ENCODE data around the gene DPYD.

The DPYD gene

GRCh38 chr1:97834899-97835298, 85.9 kb downstream of the DPYD start:
- peaks cover 0 to 5% of the 10 kb centered on the region in 2 donors for H3K4me1 ChIP-seq (ENCODE audit: control insufficient read depth in 1 of 2, insufficient read depth in 2 of 2, low read length in 2 of 2)
- H3K27ac ChIP-seq (ENCODE audit: low read length): no peak overlapping the region
- H3K9me3 ChIP-seq (ENCODE audit: control insufficient read depth in 1 of 2, low read length in 2 of 2): no peaks in the 10 kb centered on the region
- no peaks in the 10 kb centered on the region for H3K36me3 ChIP-seq (ENCODE audit: control insufficient read depth in 1 of 2, insufficient read depth in 2 of 2, low read length in 2 of 2)
- H3K4me3 ChIP-seq (ENCODE audit: low read depth in 1 of 2, low read length in 2 of 2): no peak overlapping the region
- no peaks in the 10 kb centered on the region for H3K27me3 ChIP-seq (ENCODE audit: low read depth, low read length)

DNA sequence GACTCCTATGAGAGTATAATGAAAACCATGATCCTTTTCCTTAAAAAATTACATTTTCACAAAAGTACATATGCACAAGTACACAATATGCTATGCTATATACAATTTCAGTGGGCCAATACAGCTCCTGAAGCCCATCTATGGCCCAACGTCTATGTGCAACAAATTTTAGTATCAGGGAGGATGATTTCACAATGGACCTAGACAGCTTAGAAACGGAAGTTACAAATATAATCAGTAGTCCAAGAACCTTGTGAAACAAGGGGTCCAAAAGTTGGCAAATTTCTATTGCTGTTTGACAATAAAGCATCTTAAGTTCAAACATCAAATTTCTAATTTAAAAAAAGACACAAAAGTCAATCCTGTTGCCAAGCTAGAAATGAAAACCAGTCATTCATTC, 87.0 kb downstream of the DPYD start:
- Histone ChIP-seq H3K27me3 (ENCODE audit: low read depth, low read length) (no peaks in the 10 kb centered on the region), H3K9me3 (ENCODE audit: control insufficient read depth in 1 of 2, low read length in 2 of 2) (no peaks in the 10 kb centered on the region), H3K4me1 (ENCODE audit: control insufficient read depth in 1 of 2, insufficient read depth in 2 of 2, low read length in 2 of 2) (peaks cover 0 to 5% of the 10 kb centered on the region in 2 donors), H3K27ac (ENCODE audit: low read length) (no peak overlapping the region), H3K4me3 (ENCODE audit: low read depth in 1 of 2, low read length in 2 of 2) (no peak overlapping the region), H3K36me3 (ENCODE audit: control insufficient read depth in 1 of 2, insufficient read depth in 2 of 2, low read length in 2 of 2) (no peaks in the 10 kb centered on the region)

GRCh38 chr1:97832481-97832880, 88.4 kb downstream of the DPYD start:
- Histone ChIP-seq H3K27ac (ENCODE audit: low read length) (no peak overlapping the region), H3K27me3 (ENCODE audit: low read depth, low read length) (no peaks in the 10 kb centered on the region), H3K4me1 (ENCODE audit: control insufficient read depth in 1 of 2, insufficient read depth in 2 of 2, low read length in 2 of 2) (peaks cover 0 to 5% of the 10 kb centered on the region in 2 donors), H3K36me3 (ENCODE audit: control insufficient read depth in 1 of 2, insufficient read depth in 2 of 2, low read length in 2 of 2) (no peaks in the 10 kb centered on the region), H3K4me3 (ENCODE audit: low read depth in 1 of 2, low read length in 2 of 2) (no peak overlapping the region), H3K9me3 (ENCODE audit: control insufficient read depth in 1 of 2, low read length in 2 of 2) (no peaks in the 10 kb centered on the region)

DNA sequence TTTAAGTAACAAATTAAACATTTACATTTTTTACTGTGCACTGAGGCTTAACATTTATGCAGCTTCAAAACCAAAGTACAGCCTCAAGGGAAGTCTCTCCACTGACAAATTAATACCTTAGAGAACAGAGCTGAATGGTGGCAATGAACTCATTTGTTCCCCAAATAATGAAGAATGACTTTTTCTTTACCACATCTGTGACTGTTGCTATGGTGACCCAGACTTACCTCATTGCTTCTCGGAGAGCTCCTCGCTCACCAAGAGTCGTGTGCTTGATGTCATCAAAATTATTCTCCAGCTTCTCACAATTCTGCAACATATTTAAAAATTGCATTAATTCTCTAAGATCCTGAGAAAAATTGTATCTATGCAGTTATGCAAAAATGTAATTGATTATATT, 92.9 kb downstream of the DPYD start:
- Histone ChIP-seq H3K4me1 (ENCODE audit: control insufficient read depth in 1 of 2, insufficient read depth in 2 of 2, low read length in 2 of 2) (peaks cover 0 to 5% of the 10 kb centered on the region in 2 donors), H3K27me3 (ENCODE audit: low read depth, low read length) (no peaks in the 10 kb centered on the region), H3K9me3 (ENCODE audit: control insufficient read depth in 1 of 2, low read length in 2 of 2) (no peaks in the 10 kb centered on the region), H3K27ac (ENCODE audit: low read length) (no peak overlapping the region), H3K36me3 (ENCODE audit: control insufficient read depth in 1 of 2, insufficient read depth in 2 of 2, low read length in 2 of 2) (no peaks in the 10 kb centered on the region), H3K4me3 (ENCODE audit: low read depth in 1 of 2, low read length in 2 of 2) (no peak overlapping the region)

- Histone ChIP-seq H3K36me3 (ENCODE audit: control insufficient read depth in 1 of 2, insufficient read depth in 2 of 2, low read length in 2 of 2) (no peaks in the 10 kb centered on the region), H3K27me3 (ENCODE audit: low read depth, low read length) (no peaks in the 10 kb centered on the region)
Observed at GRCh38 chr1:97826820-97827219, 94.0 kb downstream of the DPYD start.

DNA sequence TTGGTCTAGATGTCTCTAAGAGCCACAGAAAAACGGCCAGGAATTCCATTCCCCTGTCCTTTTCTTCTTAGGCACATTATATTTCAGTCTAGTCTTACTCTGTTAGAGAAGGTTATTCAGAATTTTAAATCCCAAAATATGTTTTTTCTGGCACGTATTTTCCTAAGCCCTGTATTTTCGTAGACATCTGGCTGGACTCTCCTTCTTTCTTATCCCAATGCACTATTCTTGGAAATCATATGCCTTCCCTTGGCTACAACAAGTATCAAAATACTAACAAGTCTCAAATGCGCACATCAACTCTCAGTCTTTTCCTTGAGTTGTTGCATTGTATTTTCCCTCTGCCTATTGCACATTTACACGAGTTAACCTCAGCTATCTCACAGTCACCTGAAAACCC, 96.2 kb downstream of the DPYD start:
- no peaks in the 10 kb centered on the region for H3K4me1 ChIP-seq (ENCODE audit: control insufficient read depth in 1 of 2, insufficient read depth in 2 of 2, low read length in 2 of 2)
- H3K27me3 ChIP-seq (ENCODE audit: low read depth, low read length): no peaks in the 10 kb centered on the region
- no peaks in the 10 kb centered on the region for H3K9me3 ChIP-seq (ENCODE audit: control insufficient read depth in 1 of 2, low read length in 2 of 2)
- H3K27ac ChIP-seq (ENCODE audit: low read length): no peak overlapping the region
- H3K36me3 ChIP-seq (ENCODE audit: control insufficient read depth in 1 of 2, insufficient read depth in 2 of 2, low read length in 2 of 2): no peaks in the 10 kb centered on the region
- no peak overlapping the region for H3K4me3 ChIP-seq (ENCODE audit: low read depth in 1 of 2, low read length in 2 of 2)

More at GRCh38 chr1:97826820-97827219, 94.0 kb downstream of the DPYD start:
- H3K9me3 ChIP-seq (ENCODE audit: control insufficient read depth in 1 of 2, low read length in 2 of 2): no peaks in the 10 kb centered on the region
- no peak overlapping the region for H3K4me3 ChIP-seq (ENCODE audit: low read depth in 1 of 2, low read length in 2 of 2)
- no peaks in the 10 kb centered on the region for H3K4me1 ChIP-seq (ENCODE audit: control insufficient read depth in 1 of 2, insufficient read depth in 2 of 2, low read length in 2 of 2)
- H3K27ac ChIP-seq (ENCODE audit: low read length): no peak overlapping the region

DNA sequence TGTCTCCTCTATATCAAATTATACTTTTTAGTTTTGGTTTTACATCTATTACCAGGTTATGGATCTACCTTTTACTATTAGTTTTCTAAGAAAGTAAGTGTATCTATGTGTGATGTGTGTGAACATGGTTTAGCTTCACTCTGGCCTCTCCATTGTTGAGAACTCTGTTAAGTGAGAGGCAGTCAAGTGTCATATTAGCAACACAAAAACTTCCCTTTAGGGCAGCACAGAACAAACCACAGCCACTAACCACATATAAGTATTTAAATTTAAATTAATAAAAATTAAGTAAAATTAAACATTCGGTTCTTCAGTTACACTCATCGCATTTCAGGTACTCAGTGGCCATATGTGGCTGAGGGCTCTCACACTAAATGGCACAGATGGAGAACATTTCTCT, 96.6 kb downstream of the DPYD start:
- Histone ChIP-seq H3K27ac (ENCODE audit: low read length) (no peak overlapping the region), H3K36me3 (ENCODE audit: control insufficient read depth in 1 of 2, insufficient read depth in 2 of 2, low read length in 2 of 2) (no peaks in the 10 kb centered on the region), H3K4me3 (ENCODE audit: low read depth in 1 of 2, low read length in 2 of 2) (no peak overlapping the region), H3K9me3 (ENCODE audit: control insufficient read depth in 1 of 2, low read length in 2 of 2) (no peaks in the 10 kb centered on the region), H3K4me1 (ENCODE audit: control insufficient read depth in 1 of 2, insufficient read depth in 2 of 2, low read length in 2 of 2) (no peaks in the 10 kb centered on the region), H3K27me3 (ENCODE audit: low read depth, low read length) (no peaks in the 10 kb centered on the region)

DNA sequence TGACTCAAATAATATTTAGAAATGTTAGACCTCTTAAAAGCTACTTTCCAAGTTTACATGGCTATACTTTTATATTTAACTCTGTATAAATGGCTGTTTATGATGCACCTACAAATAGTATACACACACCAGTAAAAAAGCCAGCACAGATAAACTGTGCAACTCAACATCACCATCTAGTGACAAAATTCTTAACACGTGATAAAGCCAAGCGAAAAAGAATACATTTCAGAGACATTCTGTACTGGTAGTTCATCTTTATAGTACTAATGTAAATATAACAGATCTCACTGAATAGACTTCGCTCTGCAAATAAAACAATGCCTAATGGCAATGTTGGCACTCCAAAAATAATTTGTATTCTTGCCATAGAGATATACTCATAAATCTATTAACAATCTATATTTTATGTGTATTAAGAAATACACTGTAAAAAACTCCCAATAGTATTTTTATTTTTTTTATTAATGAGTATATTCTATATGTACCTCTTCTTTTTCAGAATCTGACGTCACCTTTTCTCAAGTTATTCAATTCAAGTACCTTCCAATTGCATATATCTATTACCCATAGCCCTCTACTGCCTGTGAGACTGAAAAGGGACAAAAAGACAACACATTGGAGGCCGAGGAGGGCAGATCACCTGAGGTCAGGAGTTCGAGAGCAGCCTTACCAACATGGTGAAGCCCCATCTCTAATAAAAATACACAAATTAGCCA, 100.2 kb downstream of the DPYD start:
- H3K4me1 ChIP-seq (ENCODE audit: control insufficient read depth in 1 of 2, insufficient read depth in 2 of 2, low read length in 2 of 2): no peaks in the 10 kb centered on the region
- no peaks in the 10 kb centered on the region for H3K27me3 ChIP-seq (ENCODE audit: low read depth, low read length)
- H3K9me3 ChIP-seq (ENCODE audit: control insufficient read depth in 1 of 2, low read length in 2 of 2): no peaks in the 10 kb centered on the region
- H3K4me3 ChIP-seq (ENCODE audit: low read depth in 1 of 2, low read length in 2 of 2): no peak overlapping the region
- no peaks in the 10 kb centered on the region for H3K36me3 ChIP-seq (ENCODE audit: control insufficient read depth in 1 of 2, insufficient read depth in 2 of 2, low read length in 2 of 2)
- H3K27ac ChIP-seq (ENCODE audit: low read length): no peak overlapping the region

DNA sequence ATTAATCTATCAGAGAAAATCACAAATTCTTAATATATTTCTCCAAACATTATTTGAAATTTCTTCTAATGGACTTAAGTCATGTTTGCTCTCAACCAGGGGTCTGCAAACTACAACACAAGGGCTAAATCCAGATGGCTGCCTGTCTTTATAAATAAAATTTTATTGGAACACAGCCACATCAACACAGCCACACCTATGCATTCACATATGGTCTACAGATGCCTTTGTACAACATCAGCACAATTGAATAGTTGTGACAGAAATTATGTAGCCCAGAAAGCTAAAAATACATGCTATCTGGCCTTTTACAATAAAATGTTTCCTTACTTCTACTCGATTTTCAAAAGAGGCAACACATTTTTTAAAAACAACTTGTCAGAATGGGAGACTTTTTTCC, 103.9 kb downstream of the DPYD start:
- no peaks in the 10 kb centered on the region for H3K27me3 ChIP-seq (ENCODE audit: low read depth, low read length)
- H3K9me3 ChIP-seq (ENCODE audit: control insufficient read depth in 1 of 2, low read length in 2 of 2): no peaks in the 10 kb centered on the region
- H3K4me1 ChIP-seq (ENCODE audit: control insufficient read depth in 1 of 2, insufficient read depth in 2 of 2, low read length in 2 of 2): no peaks in the 10 kb centered on the region
- no peaks in the 10 kb centered on the region for H3K36me3 ChIP-seq (ENCODE audit: control insufficient read depth in 1 of 2, insufficient read depth in 2 of 2, low read length in 2 of 2)
- H3K27ac ChIP-seq (ENCODE audit: low read length): no peak overlapping the region
- no peak overlapping the region for H3K4me3 ChIP-seq (ENCODE audit: low read depth in 1 of 2, low read length in 2 of 2)

- H3K36me3 ChIP-seq (ENCODE audit: control insufficient read depth in 1 of 2, insufficient read depth in 2 of 2, low read length in 2 of 2): no peaks in the 10 kb centered on the region
- no peak overlapping the region for H3K27ac ChIP-seq (ENCODE audit: low read length)
- H3K4me1 ChIP-seq (ENCODE audit: control insufficient read depth in 1 of 2, insufficient read depth in 2 of 2, low read length in 2 of 2): no peaks in the 10 kb centered on the region
- no peaks in the 10 kb centered on the region for H3K9me3 ChIP-seq (ENCODE audit: control insufficient read depth in 1 of 2, low read length in 2 of 2)
- H3K4me3 ChIP-seq (ENCODE audit: low read depth in 1 of 2, low read length in 2 of 2): no peak overlapping the region
- H3K27me3 ChIP-seq (ENCODE audit: low read depth, low read length): no peaks in the 10 kb centered on the region
Observed at GRCh38 chr1:97814804-97815203, 106.0 kb downstream of the DPYD start.

- no peaks in the 10 kb centered on the region for H3K9me3 ChIP-seq (ENCODE audit: control insufficient read depth in 1 of 2, low read length in 2 of 2)
- H3K27me3 ChIP-seq (ENCODE audit: low read depth, low read length): no peaks in the 10 kb centered on the region
- H3K36me3 ChIP-seq (ENCODE audit: control insufficient read depth in 1 of 2, insufficient read depth in 2 of 2, low read length in 2 of 2): no peaks in the 10 kb centered on the region
- H3K27ac ChIP-seq (ENCODE audit: low read length): no peak overlapping the region
- H3K4me1 ChIP-seq (ENCODE audit: control insufficient read depth in 1 of 2, insufficient read depth in 2 of 2, low read length in 2 of 2): no peaks in the 10 kb centered on the region
- H3K4me3 ChIP-seq (ENCODE audit: low read depth in 1 of 2, low read length in 2 of 2): no peak overlapping the region
Observed at GRCh38 chr1:97814121-97814520, 106.7 kb downstream of the DPYD start.

GRCh38 chr1:97812076-97812475, 108.8 kb downstream of the DPYD start:
- no peaks in the 10 kb centered on the region for H3K9me3 ChIP-seq (ENCODE audit: control insufficient read depth in 1 of 2, low read length in 2 of 2)
- no peak overlapping the region for H3K4me3 ChIP-seq (ENCODE audit: low read depth in 1 of 2, low read length in 2 of 2)
- no peaks in the 10 kb centered on the region for H3K27me3 ChIP-seq (ENCODE audit: low read depth, low read length)
- no peak overlapping the region for H3K27ac ChIP-seq (ENCODE audit: low read length)
- no peaks in the 10 kb centered on the region for H3K4me1 ChIP-seq (ENCODE audit: control insufficient read depth in 1 of 2, insufficient read depth in 2 of 2, low read length in 2 of 2)
- H3K36me3 ChIP-seq (ENCODE audit: control insufficient read depth in 1 of 2, insufficient read depth in 2 of 2, low read length in 2 of 2): no peaks in the 10 kb centered on the region

Measured in muscle layer of duodenum (tissue), 2 donors.